Endothelial cell of umbilical vein (primary cell): ENCODE data around the gene SLC25A21. TPM values are rescaled to one million over a fixed set of nuclear protein-coding genes. Genes with fewer than 3 reads are reported as not detected.

Experiments
- BruUV-seq: library from RNA; stranded (reverse); fragments of 400-500 nt; replicated peaks from 2 replicates; lab custom pipeline; 2021; lab: Mats Ljungman, UMichigan
- CTCF ChIA-PET: fragments of 300-600, 350-600 bp; sonication (Branson Sonifier 250); formaldehyde crosslinking; loops from one replicate; lab custom pipeline; 2021; ENCODE audit warnings: antibody characterized with exemption, inconsistent platforms; lab: Charles Lee
- POLR2A ChIA-PET: fragments of 300-600, 350-600 bp; sonication (Branson Sonifier 250); formaldehyde crosslinking; loops from one replicate; lab custom pipeline; 2021; ENCODE audit warnings: antibody characterized with exemption, inconsistent platforms; lab: Charles Lee
- DNase-seq: peaks from one replicate; pipeline ENCODE4 v3.0.0-alpha.2; 2011; ENCODE audit warnings: low read depth, low spot score
- FAIRE-seq: peaks from 2 replicates; lab custom pipeline; 2011; peaks lifted over from hg19 to GRCh38; lab: Jason Lieb, UNC
- H2AFZ ChIP-seq: 2 replicates; pipeline ENCODE4 v1.6.0; 2012; ENCODE audit warnings: low read depth, low read length, control low read depth, inconsistent platforms
- H3K27ac ChIP-seq: 2 replicates; pipeline ENCODE4 v1.5.1; 2011; ENCODE audit warnings: low read depth, mild to moderate bottlenecking, control low read depth, low read length, moderate library complexity; ENCODE audit not compliant: insufficient read depth
- H3K27me3 ChIP-seq, 2 experiments: 2 replicates each; pipeline versions ENCODE4 v1.6.0 to v1.6.1; 2011; ENCODE audit warnings: low read length in 2 of 2, mixed read lengths in 1 of 2; ENCODE audit not compliant: control insufficient read depth in 2 of 2, insufficient read depth in 2 of 2
- H3K36me3 ChIP-seq, 2 experiments: 2 replicates in 1 of 2; 3 replicates in 1 of 2; pipeline ENCODE4 v1.5.1; 2011; ENCODE audit warnings: low read length in 2 of 2, mild to moderate bottlenecking in 1 of 2, moderate library complexity in 1 of 2; ENCODE audit not compliant: control insufficient read depth in 2 of 2, insufficient read depth in 2 of 2; ENCODE audit errors: extremely low read depth in 1 of 2
- H3K4me1 ChIP-seq: 3 replicates; pipeline ENCODE4 v1.5.1; 2011; ENCODE audit warnings: mild to moderate bottlenecking, low read length; ENCODE audit not compliant: control insufficient read depth, insufficient read depth; ENCODE audit errors: extremely low read depth
- H3K4me2 ChIP-seq: 2 replicates; pipeline ENCODE4 v1.6.1; 2011; ENCODE audit warnings: low read length, control low read depth, mixed read lengths; ENCODE audit not compliant: insufficient read depth
- H3K4me3 ChIP-seq, 3 experiments: fragments of 200-600 bp in 1 of 3; sonication (generic), shearing (Covaris generic) in 1 of 3; replicated peaks in 1 of 3; 2 replicates each; pipeline ENCODE4 v1.5.1; 2011 to 2016; ENCODE audit warnings: control low read depth in 3 of 3, low read length in 3 of 3, mild to moderate bottlenecking in 2 of 3, inconsistent platforms in 1 of 3, low read depth in 1 of 3, moderate library complexity in 1 of 3; ENCODE audit not compliant: insufficient read depth in 1 of 3
- H3K79me2 ChIP-seq: 2 replicates; pipeline ENCODE4 v1.6.0; 2012; ENCODE audit warnings: low read length, inconsistent platforms; ENCODE audit not compliant: control insufficient read depth, insufficient read depth
- H3K9ac ChIP-seq: replicated peaks from 2 replicates; pipeline ENCODE3; 2011; ENCODE audit warnings: low read length, control low read depth; ENCODE audit not compliant: insufficient read depth; ENCODE audit errors: extremely low read depth
- H3K9me1 ChIP-seq: replicated peaks from 3 replicates; pipeline ENCODE4 v1.6.0; 2011; ENCODE audit warnings: mild to moderate bottlenecking, low read length; ENCODE audit not compliant: control insufficient read depth, insufficient read depth; ENCODE audit errors: extremely low read depth
- H3K9me3 ChIP-seq: replicated peaks from 2 replicates; pipeline ENCODE4 v1.5.1; 2012; ENCODE audit warnings: low read length, inconsistent platforms; ENCODE audit not compliant: control insufficient read depth, insufficient read depth
- H4K20me1 ChIP-seq: replicated peaks from 2 replicates; pipeline ENCODE3; 2011; ENCODE audit warnings: mild to moderate bottlenecking, low read length; ENCODE audit not compliant: control insufficient read depth, insufficient read depth; ENCODE audit errors: extremely low read depth
- CTCF ChIP-seq, 2 donors: IDR thresholded peaks; 1 replicate in 1 of 2; 2 replicates in 1 of 2; pipeline ENCODE4 v1.5.1; 2011; ENCODE audit warnings: low read length in 2 of 2, mild to moderate bottlenecking in 2 of 2, moderate library complexity in 2 of 2, control low read depth in 1 of 2, inconsistent platforms in 1 of 2, low read depth in 1 of 2; ENCODE audit not compliant: insufficient read depth in 1 of 2; ENCODE audit errors: extremely low read depth in 1 of 2
- EZH2 ChIP-seq: IDR thresholded peaks from 2 replicates; pipeline ENCODE4 v1.6.1; 2012; ENCODE audit warnings: borderline replicate concordance, low read depth, mild to moderate bottlenecking, moderate library complexity, low read length, inconsistent platforms; ENCODE audit not compliant: severe bottlenecking
- FOS ChIP-seq: IDR thresholded peaks from 2 replicates; pipeline ENCODE4 v1.6.1; 2011; ENCODE audit warnings: mild to moderate bottlenecking, low read length, moderate library complexity, borderline replicate concordance; ENCODE audit not compliant: insufficient read depth
- JUN ChIP-seq: IDR thresholded peaks from 2 replicates; pipeline ENCODE4 v1.6.1; 2011; ENCODE audit warnings: borderline replicate concordance, low read depth; ENCODE audit not compliant: insufficient read length, insufficient read depth
- MYC ChIP-seq: IDR thresholded peaks from one replicate; pipeline ENCODE4 v1.6.1; 2011; ENCODE audit warnings: mild to moderate bottlenecking, low read depth, low read length
- POLR2A ChIP-seq: IDR thresholded peaks from 2 replicates; pipeline ENCODE4 v1.6.1; 2012; ENCODE audit warnings: low read depth, mild to moderate bottlenecking, control low read depth, low read length
- dilution Hi-C: fragments of 300-500 bp; cut with MboI; formaldehyde crosslinking; loops from one replicate; pipeline ENCODE4 v1.15.0; 2019; ENCODE audit warnings: low sequenced_read_pairs; ENCODE audit not compliant: extremely low pct_ligation_motif_present
- intact Hi-C: fragments of 100-400 bp; cut with micrococcal nuclease; formaldehyde crosslinking; loops from one replicate; pipeline ENCODE4 v1.10.0; 2022
- polyA plus RNA-seq, 4 experiments: library from polyadenylated mRNA; depleted of rRNA in 3 of 4; stranded (reverse) in 3 of 4; unstranded in 1 of 4; fragments of >200 nt; gene quantifications; 2 replicates each; pipeline versions ENCODE4 v1.2.1 to v1.2.3, GENCODE V29; 2011 to 2012; ENCODE audit warnings: missing spikeins in 1 of 4
- total RNA-seq: library from RNA; stranded (reverse); gene quantifications from 2 replicates; pipeline ENCODE4 v1.2.3, GENCODE V29; 2021
- TF ChIP-seq, protein P1 (sequence below): IDR thresholded peaks from 2 replicates; pipeline ENCODE4 v1.6.1; 2011; ENCODE audit not compliant: insufficient read depth, insufficient read length

Gene SLC25A21
- total and polyA plus RNA-seq, 2 donors (not counting 3 experiments of a cell fraction or from before 2014, with no cell fraction given), result 0.98 to 1.4 TPM

DNA sequence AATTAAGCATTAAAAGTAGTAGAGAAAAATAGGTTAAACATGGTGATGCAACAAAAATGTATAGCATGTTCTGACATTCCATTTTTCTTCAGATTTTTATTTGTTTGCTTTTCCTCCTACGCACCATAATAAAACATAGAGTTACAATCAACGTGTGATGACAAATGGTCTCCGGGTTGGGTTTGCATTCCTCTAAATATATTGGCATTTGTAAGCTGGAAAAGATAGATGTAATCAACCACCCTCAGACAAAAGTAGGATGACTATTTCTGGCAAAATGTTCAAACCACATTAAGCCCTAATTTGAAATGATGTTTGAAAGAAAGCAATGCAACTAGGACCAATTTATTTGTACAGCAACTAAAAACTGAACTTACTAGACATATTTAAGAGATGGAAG, 58.4 kb downstream of the SLC25A21 start:
- no peak overlapping the region for H3K27ac ChIP-seq
- no peaks in the 10 kb centered on the region for H3K27me3 ChIP-seq
- intact Hi-C loops (loop anchor here (10.0 kb wide), 1 partner anchor 359 kb away; no protein-coding TSS in a partner anchor), dilution Hi-C loops (no loop called here)
- H2AFZ ChIP-seq, result no peak overlapping the region
- H3K9me3 ChIP-seq, result no peaks in the 10 kb centered on the region
- H3K4me2 ChIP-seq, result no peak overlapping the region
- no peaks in the 10 kb centered on the region for H4K20me1 ChIP-seq
- H3K9ac ChIP-seq, result no peak overlapping the region
- H3K79me2 ChIP-seq, result no peaks in the 10 kb centered on the region
- TF ChIP-seq POLR2A (no peak), JUN (no peak), CTCF (IDR thresholded peaks at IDR 0.05; ENCODE audit: extremely low read depth in 1 of 2, insufficient read depth in 1 of 2, low read depth in 1 of 2, low read length in 2 of 2) (no peak), EZH2 (no peak), FOS (no peak), MYC (no peak)
- TF ChIP-seq, protein P1, sequence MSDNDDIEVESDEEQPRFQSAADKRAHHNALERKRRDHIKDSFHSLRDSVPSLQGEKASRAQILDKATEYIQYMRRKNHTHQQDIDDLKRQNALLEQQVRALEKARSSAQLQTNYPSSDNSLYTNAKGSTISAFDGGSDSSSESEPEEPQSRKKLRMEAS, result no peak
- H3K9me1 ChIP-seq, result no peaks in the 10 kb centered on the region
- no peak overlapping the region for H3K4me3 ChIP-seq
- ChIA-PET POLR2A (no interaction called here), CTCF (interaction anchor here (1.2 to 2.0 kb wide), 2 partner anchors 11 to 172 kb away, joined by 3 to 4 read pairs; no protein-coding TSS in a partner anchor)
- peaks cover 14% of the 10 kb centered on the region for H3K4me1 ChIP-seq
- BruUV-seq, result no TSS peak
- FAIRE-seq (no peak), DNase-seq (no peak)
- H3K36me3 ChIP-seq, result no peaks in the 10 kb centered on the region
